Stimulated activated CD8-positive, alpha-beta memory T cell treated with anti-CD3 and anti-CD28 coated beads, Interleukin-12 subunit alpha, Interleukin-12 subunit beta, amount 100 ng/mL, for 4 hours (primary cell): ENCODE results near the gene AFG3L2.

Experiments used
- DNase-seq: peaks from one replicate; pipeline ENCODE4 v3.0.0-alpha.2; 2020; ENCODE audit warnings: low read depth

AFG3L2 gene

GRCh38 chr18:12325726-12326245 lies 51.2 kb downstream of the AFG3L2 start:
- DNase-seq = no peak

- no peak for DNase-seq
Measured at GRCh38 chr18:12324991-12325725, 51.9 kb downstream of the AFG3L2 start.

DNA sequence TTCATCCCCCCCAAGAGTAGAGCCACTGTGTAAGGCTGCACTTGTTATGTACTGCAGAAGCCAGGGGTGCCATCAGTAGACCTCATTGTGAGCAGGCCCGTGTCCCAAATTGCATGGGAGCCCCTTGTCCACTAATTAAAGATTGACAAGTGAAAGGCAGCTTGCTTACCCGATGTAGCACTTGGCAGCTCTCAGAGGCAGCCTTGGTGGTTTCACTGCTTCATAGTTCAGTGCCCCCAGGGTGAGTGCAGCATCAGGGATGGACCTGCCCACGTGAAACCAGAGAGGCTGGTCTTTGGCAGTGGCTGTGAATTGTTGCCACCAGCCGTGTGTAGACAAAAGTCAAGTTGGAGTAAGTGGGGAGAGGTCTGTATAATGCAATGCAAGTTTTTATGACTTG lies 55.7 kb downstream of the AFG3L2 start:
- no peak for DNase-seq

- no peak for DNase-seq
Measured at GRCh38 chr18:12318857-12319256, 58.2 kb downstream of the AFG3L2 start.

DNA sequence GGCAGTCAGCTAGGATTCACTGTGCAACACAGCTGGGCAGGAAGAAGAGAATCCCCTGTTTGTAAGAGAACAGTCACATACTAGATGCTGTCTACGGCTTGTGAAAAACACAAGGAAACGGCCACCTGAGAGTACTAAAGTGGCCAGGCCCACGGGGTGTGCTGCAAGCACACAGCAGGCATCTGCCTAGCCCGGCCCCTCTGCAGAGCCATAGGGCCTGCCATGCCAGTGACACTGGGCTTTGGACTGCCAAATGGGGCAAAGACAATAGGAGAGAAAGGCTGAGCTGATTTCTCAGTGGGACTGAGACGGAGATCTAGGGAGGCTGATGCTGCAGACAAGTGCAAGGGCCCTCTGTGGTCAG lies 58.7 kb downstream of the AFG3L2 start:
- DNase-seq = no peak

DNA sequence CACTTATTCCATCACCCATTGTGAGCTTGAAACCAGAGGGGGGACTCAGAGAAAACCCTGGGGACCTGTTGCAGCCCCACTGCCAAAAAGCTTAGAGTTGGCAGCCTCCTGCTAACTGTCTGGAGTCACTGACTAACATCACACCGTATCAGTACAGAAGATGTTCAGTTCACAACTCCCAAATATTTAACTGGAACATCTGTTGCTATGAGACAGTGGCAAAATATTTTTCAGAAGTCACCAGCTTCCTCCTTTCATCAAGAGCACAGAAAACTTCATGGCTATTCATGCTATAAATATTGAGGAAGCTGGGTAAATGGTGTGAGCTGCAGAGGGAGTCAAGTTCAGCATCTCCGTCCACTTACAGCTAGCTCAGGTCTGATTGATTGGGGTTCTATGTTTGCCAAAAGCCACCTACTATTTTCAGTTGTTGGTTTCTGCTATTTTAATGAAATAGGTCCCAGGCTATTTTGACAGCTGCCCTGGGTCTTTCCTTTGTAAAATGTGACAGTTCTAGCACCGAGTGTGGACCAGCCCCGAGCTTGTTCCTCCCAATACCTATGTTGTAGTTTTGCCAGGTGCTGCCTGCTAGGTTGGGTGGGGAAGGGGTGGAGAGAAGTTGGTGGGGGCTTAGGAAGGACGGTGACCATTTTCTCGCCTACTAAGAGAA lies 59.2 kb downstream of the AFG3L2 start:
- no peak for DNase-seq

DNA sequence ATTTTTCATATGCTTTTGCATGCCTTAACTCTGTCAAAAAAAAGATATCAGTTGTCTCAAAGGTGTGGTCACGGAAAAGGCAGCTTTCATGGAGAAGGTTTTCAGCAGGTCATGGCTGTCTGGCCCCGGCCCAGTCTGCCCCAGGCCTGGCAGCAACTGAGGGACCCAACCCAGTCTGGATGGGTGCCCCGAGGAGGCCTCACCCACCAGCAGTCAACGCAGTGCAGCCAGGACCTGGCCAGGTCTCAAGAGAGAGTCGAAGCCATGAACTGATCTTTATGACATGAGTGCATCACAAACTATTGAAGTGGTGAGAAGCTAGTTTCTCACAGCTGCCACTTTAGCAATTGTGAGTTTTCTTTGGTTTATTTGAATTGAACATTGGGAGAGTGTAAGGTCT lies 61.1 kb downstream of the AFG3L2 start:
- no peak for DNase-seq

- DNase-seq = no peak
Measured at GRCh38 chr18:12315490-12315889, 61.5 kb downstream of the AFG3L2 start.

- DNase-seq = no peak
Measured at GRCh38 chr18:12314591-12315305, 62.3 kb downstream of the AFG3L2 start.

DNA sequence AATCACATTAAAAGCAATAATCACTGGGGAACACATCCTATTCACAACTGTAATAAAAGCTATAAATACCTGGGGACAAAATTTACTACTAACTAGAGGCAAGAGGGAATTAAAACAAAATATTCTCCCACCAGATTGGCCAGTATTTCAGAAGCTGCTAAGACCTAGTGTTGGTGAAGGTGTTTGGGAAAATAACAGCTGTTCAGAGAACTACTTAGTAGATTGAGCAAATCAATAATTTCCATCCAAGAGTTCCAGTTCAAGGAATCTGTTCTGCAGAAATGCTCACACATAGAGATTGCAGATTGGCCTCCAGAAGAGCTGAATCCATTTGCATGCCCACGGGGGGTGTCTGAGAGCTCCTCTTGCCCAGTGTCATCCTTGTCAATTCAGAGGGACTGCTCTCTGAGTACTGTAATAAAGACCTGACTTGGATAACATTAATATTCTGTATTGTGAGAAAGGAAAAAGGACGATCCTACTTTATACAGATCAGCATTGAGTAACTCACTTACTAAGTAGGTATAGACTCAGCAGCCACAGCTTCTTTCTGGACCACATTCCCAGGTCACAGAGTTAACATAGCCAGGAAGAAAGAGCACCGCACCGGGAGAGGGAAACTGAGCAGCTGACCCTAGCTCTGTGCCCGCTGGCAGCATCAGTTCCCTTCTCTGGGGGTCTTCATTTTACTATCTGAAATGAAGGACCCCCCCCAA lies 63.3 kb downstream of the AFG3L2 start:
- DNase-seq = no peak

GRCh38 chr18:12312976-12313375 lies 64.1 kb downstream of the AFG3L2 start:
- DNase-seq = no peak

GRCh38 chr18:12310762-12311161 lies 66.3 kb downstream of the AFG3L2 start:
- no peak for DNase-seq

DNA sequence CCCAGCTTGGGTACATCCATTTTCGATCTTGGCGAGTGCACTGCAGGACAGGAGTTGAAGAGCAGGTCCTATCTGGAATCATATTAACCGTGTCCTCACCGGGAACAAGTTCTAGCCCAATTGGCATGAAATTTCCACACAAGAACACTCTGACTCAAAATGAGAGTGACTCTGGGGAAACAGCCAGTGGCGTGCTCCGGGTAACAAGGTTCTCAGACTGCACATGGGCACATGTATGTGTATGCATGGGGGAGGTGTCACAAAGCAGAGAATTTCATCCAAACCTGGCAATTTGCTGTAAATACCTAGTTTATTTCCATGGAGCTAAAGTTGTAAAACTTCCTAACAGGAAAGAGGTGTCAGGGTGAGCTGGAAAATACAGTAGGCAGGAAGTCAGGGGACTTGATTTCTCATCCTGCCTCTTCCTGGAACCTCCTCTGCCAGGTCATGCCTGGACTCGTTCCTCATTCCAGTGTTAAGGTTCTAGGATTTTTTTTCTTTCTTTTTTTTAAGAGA lies 67.3 kb downstream of the AFG3L2 start:
- no peak for DNase-seq

DNA sequence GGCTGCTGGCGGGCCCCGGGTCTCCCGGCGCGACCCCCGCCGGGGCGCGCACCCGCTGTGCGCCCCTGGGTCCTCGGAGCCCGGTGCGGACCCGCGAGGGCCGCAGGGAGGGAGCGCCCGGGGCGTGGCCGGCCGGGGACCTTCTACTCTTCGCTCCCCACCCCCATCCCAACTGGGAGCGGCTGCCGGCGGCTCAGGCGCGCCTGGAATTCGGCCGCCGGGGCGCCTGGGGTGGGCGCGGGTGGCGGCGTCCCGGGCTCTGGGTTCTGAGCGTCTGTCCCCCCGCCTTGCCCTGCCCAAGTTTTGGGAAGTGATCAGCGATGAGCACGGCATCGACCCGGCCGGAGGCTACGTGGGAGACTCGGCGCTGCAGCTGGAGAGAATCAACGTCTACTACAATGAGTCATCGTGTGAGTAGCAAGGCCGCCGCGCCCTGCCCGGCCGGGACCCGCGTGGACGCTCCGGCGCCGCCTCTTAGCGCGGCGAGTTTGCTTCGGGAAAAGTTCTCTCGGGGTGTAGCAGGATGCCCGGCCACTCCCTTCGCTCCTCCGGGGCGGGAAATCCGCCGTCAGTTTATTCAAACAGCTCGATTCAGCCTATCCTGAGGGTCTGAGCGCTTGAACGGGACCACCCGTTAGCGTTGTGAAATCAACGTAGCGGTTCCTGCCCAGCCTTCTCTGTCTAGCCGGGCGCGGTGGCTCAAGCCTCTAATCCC lies 68.5 kb downstream of the AFG3L2 start:
- no peak for DNase-seq

- no peak for DNase-seq
Measured at GRCh38 chr18:12307701-12308385, 69.2 kb downstream of the AFG3L2 start, which contains the start of gene TUBB6. TSS of gene TUBB6 (plus strand) at chr18:12308241. CDS start at chr18:12308293, 52 bp downstream.

GRCh38 chr18:12306752-12307700 lies 70.0 kb downstream of the AFG3L2 start:
- DNase-seq = no peak

DNA sequence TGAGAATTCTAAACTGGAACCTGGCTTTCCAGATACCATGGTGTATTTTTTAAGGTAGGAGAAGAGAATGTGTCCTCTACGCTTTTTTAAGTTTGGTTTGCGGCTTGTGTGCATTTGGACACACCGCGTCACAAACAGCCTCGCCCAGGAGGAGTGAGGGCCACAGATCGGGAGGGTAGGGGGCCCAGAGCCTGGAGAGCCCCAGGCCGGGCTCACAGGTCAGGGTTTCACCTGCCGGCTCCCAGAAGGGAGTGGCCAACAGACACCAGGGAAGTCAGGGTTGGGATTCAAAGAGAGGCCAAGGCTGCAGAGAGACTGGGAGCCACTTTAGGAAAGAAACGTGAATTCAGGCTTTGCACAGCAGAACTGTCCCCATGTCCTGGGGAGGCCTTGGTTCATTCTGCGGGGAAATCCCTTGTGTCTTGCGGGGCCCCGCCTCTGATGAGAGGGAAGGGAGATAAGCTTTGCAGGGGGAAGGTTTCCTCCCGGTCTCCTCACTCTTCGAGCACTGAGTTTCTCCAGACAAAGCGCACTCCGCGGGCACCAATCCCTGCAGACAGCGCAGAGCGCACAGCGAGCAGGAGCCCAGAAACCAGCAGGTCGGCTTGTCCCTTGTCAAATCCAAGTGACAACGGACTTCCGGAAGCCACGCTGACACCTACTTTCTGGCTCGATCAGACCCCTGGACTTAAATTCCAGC lies 70.9 kb downstream of the AFG3L2 start:
- no peak for DNase-seq

DNA sequence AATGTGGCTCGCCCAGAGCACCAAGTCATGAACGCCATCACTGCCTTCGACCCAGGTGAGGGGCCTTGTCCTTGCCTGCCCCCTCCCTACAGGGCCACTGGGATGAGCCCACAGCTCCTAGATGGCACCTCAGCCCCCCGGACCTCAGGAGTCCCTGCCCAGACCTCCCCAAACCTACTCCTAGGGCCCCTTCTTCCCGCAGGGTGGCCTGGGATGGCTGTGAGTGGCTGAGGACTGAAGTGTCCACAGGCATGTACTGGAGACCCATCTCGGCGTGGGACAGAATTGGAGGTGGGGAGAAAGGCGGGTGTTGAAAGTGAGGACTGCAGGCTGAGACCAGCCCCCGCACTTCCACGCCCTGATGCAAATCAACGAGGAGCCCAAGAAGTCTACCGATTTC lies 71.8 kb downstream of the AFG3L2 start:
- no peak for DNase-seq
